ENCODE data around the gene RINT1. TPM values are rescaled to one million over a fixed set of nuclear protein-coding genes. Genes with fewer than 3 reads are reported as not detected.
"Not testable (repeated sequence)": the region's sequence is repeated elsewhere in the genome, so short reads cannot be mapped to it uniquely, and the experiment has no call there.

Gene RINT1
- total and polyA plus RNA-seq, 2 experiments from 2014 or later, result 8.2 to 10.7 TPM

- H3K9me3 ChIP-seq (ENCODE audit: low read depth), result no peaks in the 10 kb centered on the region
- no peaks in the 10 kb centered on the region for H3K27me3 ChIP-seq
- peaks cover 69% of the 10 kb centered on the region for H3K79me2 ChIP-seq
- no peaks in the 10 kb centered on the region for H4K20me1 ChIP-seq (ENCODE audit: insufficient read depth, poor library complexity, severe bottlenecking)
- H2AFZ ChIP-seq, result no peak overlapping the region
- TF ChIP-seq EZH2phosphoT487 (IDR thresholded peaks at IDR 0.05; ENCODE audit: low read depth, severe bottlenecking, unreplicated experiment), result no peak
- no peak for TF ChIP-seq EZH2 (IDR thresholded peaks at IDR 0.05; ENCODE audit: borderline replicate concordance)
- no peak for TF ChIP-seq CTCF (IDR thresholded peaks at IDR 0.05; ENCODE audit: poor library complexity)
- no peak for DNase-seq (ENCODE audit: low spot score)
- no peaks in the 10 kb centered on the region for H3K36me3 ChIP-seq (replicated peaks; ENCODE audit: insufficient read depth, low read depth)
- H3K4me2 ChIP-seq, result no peak overlapping the region
- H3K4me3 ChIP-seq, result no peak overlapping the region
- no peak overlapping the region for H3K27ac ChIP-seq
- no peaks in the 10 kb centered on the region for H3K4me1 ChIP-seq (ENCODE audit: insufficient read depth)
- WGBS (ENCODE audit: low lambda C conversion rate, missing lambda C conversion rate), result 97% methylated on average over 4 of the region's 4 CpGs
- no peaks in the 10 kb centered on the region for H3K9me2 ChIP-seq (replicated peaks; ENCODE audit: insufficient read depth)
These were observed 19.0 kb upstream of the RINT1 start for GRCh38 chr7:105512926-105513526.

GRCh38 chr7:105515610-105516009 lies 16.4 kb upstream of the RINT1 start:
- not testable (repeated sequence) for H3K27me3 ChIP-seq; H3K9me3 ChIP-seq (ENCODE audit: low read depth); H3K9me2 ChIP-seq (replicated peaks; ENCODE audit: insufficient read depth); H3K4me3 ChIP-seq; H3K27ac ChIP-seq; H3K4me2 ChIP-seq; H3K4me1 ChIP-seq (ENCODE audit: insufficient read depth); H3K36me3 ChIP-seq (replicated peaks; ENCODE audit: insufficient read depth, low read depth); DNase-seq (ENCODE audit: low spot score); H2AFZ ChIP-seq; H4K20me1 ChIP-seq (ENCODE audit: insufficient read depth, poor library complexity, severe bottlenecking)
- WGBS (ENCODE audit: low lambda C conversion rate, missing lambda C conversion rate), result over 99% methylated on average over 7 of the region's 7 CpGs
- H3K79me2 ChIP-seq, result peaks cover 78% of the 10 kb centered on the region

GRCh38 chr7:105519353-105519752 lies 12.6 kb upstream of the RINT1 start:
- TF ChIP-seq EZH2 (IDR thresholded peaks at IDR 0.05; ENCODE audit: borderline replicate concordance), result no peak
- TF ChIP-seq CTCF (IDR thresholded peaks at IDR 0.05; ENCODE audit: poor library complexity), result no peak
- no peak for TF ChIP-seq EZH2phosphoT487 (IDR thresholded peaks at IDR 0.05; ENCODE audit: low read depth, severe bottlenecking, unreplicated experiment)
- Histone ChIP-seq H3K4me2 (no peak overlapping the region), H3K27me3 (no peaks in the 10 kb centered on the region), H4K20me1 (ENCODE audit: insufficient read depth, poor library complexity, severe bottlenecking) (no peaks in the 10 kb centered on the region), H3K27ac (no peak overlapping the region), H3K4me1 (ENCODE audit: insufficient read depth) (peaks cover 7% of the 10 kb centered on the region), H3K36me3 (replicated peaks; ENCODE audit: insufficient read depth, low read depth) (no peaks in the 10 kb centered on the region), H3K9me3 (ENCODE audit: low read depth) (no peaks in the 10 kb centered on the region), H3K4me3 (no peak overlapping the region), H3K79me2 (peaks cover 59% of the 10 kb centered on the region), H2AFZ (no peak overlapping the region), H3K9me2 (replicated peaks; ENCODE audit: insufficient read depth) (no peaks in the 10 kb centered on the region)
- DNase-seq (ENCODE audit: low spot score), result no peak
- 85% methylated on average over 6 of the region's 6 CpGs for WGBS (ENCODE audit: low lambda C conversion rate, missing lambda C conversion rate)

- 95% methylated on average over 7 of the region's 7 CpGs for WGBS (ENCODE audit: low lambda C conversion rate, missing lambda C conversion rate)
- not testable (repeated sequence) for H3K9me2 ChIP-seq (replicated peaks; ENCODE audit: insufficient read depth); H3K36me3 ChIP-seq (replicated peaks; ENCODE audit: insufficient read depth, low read depth); H3K27ac ChIP-seq; H3K9me3 ChIP-seq (ENCODE audit: low read depth); H3K4me1 ChIP-seq (ENCODE audit: insufficient read depth); H4K20me1 ChIP-seq (ENCODE audit: insufficient read depth, poor library complexity, severe bottlenecking); DNase-seq (ENCODE audit: low spot score); H3K27me3 ChIP-seq; H2AFZ ChIP-seq
- peak overlapping the region; percentile 88 for H3K4me3 ChIP-seq
- H3K4me2 ChIP-seq, result peak overlapping the region; percentile 91
- H3K79me2 ChIP-seq, result peaks cover 50% of the 10 kb centered on the region
These were observed 11.4 kb upstream of the RINT1 start for GRCh38 chr7:105520620-105521019.
